Caco-2 (cell line): ENCODE measurements around the gene TMCO6. TPM values are rescaled to one million over a fixed set of nuclear protein-coding genes. Genes with fewer than 3 reads are reported as not detected.
A peak's percentile ranks its signal among the peaks of the same experiment; 100 is the strongest.

Source experiments
- BruUV-seq: library from RNA; stranded (reverse); fragments of 400-500 nt; replicated peaks from 2 replicates; lab custom pipeline; 2021; lab: Mats Ljungman, UMichigan
- CTCF ChIA-PET: fragments of 300-600 bp; sonication (Branson Sonifier 250); formaldehyde crosslinking; loops from one replicate; lab custom pipeline; 2022; ENCODE audit warnings: antibody characterized with exemption; lab: Charles Lee
- POLR2A ChIA-PET: fragments of 300-600 bp; sonication (Branson Sonifier 250); formaldehyde crosslinking; loops from one replicate; lab custom pipeline; 2022; ENCODE audit warnings: antibody characterized with exemption; lab: Charles Lee
- DNase-seq, 2 experiments: peaks; one replicate each; pipeline versions ENCODE4 v3.0.0 to v3.0.0-alpha.2; 2020 to 2022
- H3K27me3 ChIP-seq: replicated peaks from 2 replicates; pipeline ENCODE4 v1.6.0; 2011; ENCODE audit warnings: low read length; ENCODE audit not compliant: control insufficient read depth, insufficient read depth
- H3K36me3 ChIP-seq: 2 replicates; pipeline ENCODE4 v1.5.1; 2011; ENCODE audit warnings: low read length; ENCODE audit not compliant: control insufficient read depth, insufficient read depth
- H3K4me1 ChIP-seq: fragments of 250-450 bp; sonication (Bioruptor Pico); 2 replicates; pipeline ENCODE4 v1.5.1; 2020; ENCODE audit warnings: mild to moderate bottlenecking
- H3K4me3 ChIP-seq: 2 replicates; pipeline ENCODE4 v1.5.1; 2011; ENCODE audit warnings: low read depth, mild to moderate bottlenecking, control low read depth, low read length
- H3K9me3 ChIP-seq: fragments of 250-450 bp; sonication (Bioruptor Pico); 2 replicates; pipeline ENCODE4 v1.5.1; 2020; ENCODE audit warnings: mild to moderate bottlenecking, moderate library complexity
- H3K27ac Mint-ChIP-seq: one replicate; pipeline ENCODE4 v1.8.0; 2022; ENCODE audit warnings: mixed read lengths; ENCODE audit not compliant: unreplicated experiment
- H3K27me3 Mint-ChIP-seq: one replicate; pipeline ENCODE4 v1.8.0; 2022; ENCODE audit warnings: mixed read lengths; ENCODE audit not compliant: insufficient read depth, unreplicated experiment
- H3K36me3 Mint-ChIP-seq: one replicate; pipeline ENCODE4 v1.8.0; 2022; ENCODE audit warnings: mild to moderate bottlenecking, mixed read lengths; ENCODE audit not compliant: insufficient read depth, unreplicated experiment
- H3K4me1 Mint-ChIP-seq: one replicate; pipeline ENCODE4 v1.8.0; 2022; ENCODE audit warnings: low read depth, mixed read lengths; ENCODE audit not compliant: unreplicated experiment
- H3K4me3 Mint-ChIP-seq: one replicate; pipeline ENCODE4 v1.8.0; 2022; ENCODE audit warnings: mild to moderate bottlenecking, moderate library complexity, mixed read lengths; ENCODE audit not compliant: unreplicated experiment
- H3K9me3 Mint-ChIP-seq: one replicate; pipeline ENCODE4 v1.8.0; 2022; ENCODE audit warnings: mixed read lengths; ENCODE audit not compliant: unreplicated experiment
- intact Hi-C: fragments of 100-400 bp; cut with micrococcal nuclease; formaldehyde crosslinking; loops from one replicate; pipeline ENCODE4 v1.10.0; 2022; ENCODE audit not compliant: unreplicated experiment
- total RNA-seq: library from RNA; stranded (reverse); gene quantifications from 2 replicates; pipeline ENCODE4 v1.2.3, GENCODE V29; 2022
- TF ChIP-seq, protein P1 (sequence below), 2 experiments: fragments of 200-600 bp in 1 of 2; IDR thresholded peaks; 1 replicate in 1 of 2; 2 replicates in 1 of 2; pipeline versions ENCODE4 v1.5.1 to v1.8.0; 2011 to 2022; ENCODE audit warnings: antibody characterized with exemption in 1 of 2, control low read depth in 1 of 2, inconsistent platforms in 1 of 2, low read depth in 1 of 2, low read length in 1 of 2, mild to moderate bottlenecking in 1 of 2, moderate library complexity in 1 of 2; ENCODE audit not compliant: insufficient read depth in 1 of 2, severe bottlenecking in 1 of 2, unreplicated experiment in 1 of 2

Gene TMCO6
- total RNA-seq, 1 experiment from 2014 or later = 37.8 TPM

DNA sequence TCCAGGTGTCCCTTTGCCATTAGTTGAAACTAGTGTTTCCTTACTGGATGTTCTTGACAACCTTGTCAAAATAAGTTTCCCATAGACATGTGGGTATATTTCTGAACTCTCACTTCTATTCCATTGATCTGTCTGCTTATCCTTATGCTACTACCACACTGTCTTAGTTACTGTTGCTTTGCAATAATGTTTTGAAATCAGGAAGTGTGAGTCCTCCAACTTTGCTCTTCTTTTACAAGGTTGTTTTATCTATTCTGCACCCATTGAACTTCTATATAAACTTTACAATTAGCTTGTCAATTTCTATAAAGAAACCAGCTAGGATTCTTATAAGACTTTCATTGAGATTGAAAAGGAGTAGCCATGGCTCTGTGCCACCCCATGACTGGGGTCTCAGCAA is 30.5 kb upstream of the TMCO6 start:
- no peak overlapping the region for H3K27ac Mint-ChIP-seq
- ChIA-PET POLR2A (no interaction called here), CTCF (no interaction called here)

DNA sequence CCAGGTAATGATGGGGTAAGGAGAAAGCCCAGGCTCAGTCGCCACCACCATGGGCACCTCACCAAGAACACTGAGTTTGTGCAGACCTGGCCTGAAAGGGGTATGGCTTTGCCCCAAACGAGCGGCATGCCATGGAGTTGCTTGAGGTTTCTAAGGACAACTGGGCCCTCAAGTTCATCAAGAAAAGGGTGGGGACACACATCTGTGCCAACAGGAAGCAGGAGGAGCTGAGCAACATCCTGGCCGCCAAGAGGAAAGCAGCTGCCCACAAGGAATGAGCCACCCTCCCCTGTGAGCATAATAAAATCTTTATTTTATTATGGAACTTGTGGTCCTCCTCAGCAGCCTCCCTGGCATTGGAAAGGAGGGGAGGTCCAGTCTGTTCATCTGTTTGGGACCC is 30.1 kb upstream of the TMCO6 start:
- intact Hi-C loops = no loop called here
- Histone ChIP-seq H3K9me3 (peaks cover 7% of the 10 kb centered on the region; the same call in 1 of the 2 replicates), H3K4me3 (no peak overlapping the region), H3K27me3 (no peaks in the 10 kb centered on the region), H3K36me3 (no peaks in the 10 kb centered on the region), H3K4me1 (no peaks in the 10 kb centered on the region)
- TF ChIP-seq, protein P1, sequence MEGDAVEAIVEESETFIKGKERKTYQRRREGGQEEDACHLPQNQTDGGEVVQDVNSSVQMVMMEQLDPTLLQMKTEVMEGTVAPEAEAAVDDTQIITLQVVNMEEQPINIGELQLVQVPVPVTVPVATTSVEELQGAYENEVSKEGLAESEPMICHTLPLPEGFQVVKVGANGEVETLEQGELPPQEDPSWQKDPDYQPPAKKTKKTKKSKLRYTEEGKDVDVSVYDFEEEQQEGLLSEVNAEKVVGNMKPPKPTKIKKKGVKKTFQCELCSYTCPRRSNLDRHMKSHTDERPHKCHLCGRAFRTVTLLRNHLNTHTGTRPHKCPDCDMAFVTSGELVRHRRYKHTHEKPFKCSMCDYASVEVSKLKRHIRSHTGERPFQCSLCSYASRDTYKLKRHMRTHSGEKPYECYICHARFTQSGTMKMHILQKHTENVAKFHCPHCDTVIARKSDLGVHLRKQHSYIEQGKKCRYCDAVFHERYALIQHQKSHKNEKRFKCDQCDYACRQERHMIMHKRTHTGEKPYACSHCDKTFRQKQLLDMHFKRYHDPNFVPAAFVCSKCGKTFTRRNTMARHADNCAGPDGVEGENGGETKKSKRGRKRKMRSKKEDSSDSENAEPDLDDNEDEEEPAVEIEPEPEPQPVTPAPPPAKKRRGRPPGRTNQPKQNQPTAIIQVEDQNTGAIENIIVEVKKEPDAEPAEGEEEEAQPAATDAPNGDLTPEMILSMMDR (IDR thresholded peaks at IDR 0.05; ENCODE audit: insufficient read depth in 1 of 2, low read depth in 1 of 2, low read length in 1 of 2, severe bottlenecking in 1 of 2, unreplicated experiment in 1 of 2) = no peak
- H3K27ac Mint-ChIP-seq = no peak overlapping the region
- POLR2A ChIA-PET = no interaction called here
- DNase-seq = no peak
- no TSS peak for BruUV-seq
- H3K27me3 Mint-ChIP-seq = no peaks in the 10 kb centered on the region
- H3K9me3 Mint-ChIP-seq = peaks cover 9% of the 10 kb centered on the region
- no peaks in the 10 kb centered on the region for H3K4me1 Mint-ChIP-seq
- CTCF ChIA-PET = no interaction called here
- no peak overlapping the region for H3K4me3 Mint-ChIP-seq
- H3K36me3 Mint-ChIP-seq = no peaks in the 10 kb centered on the region

More for the DNA sequence above, 30.5 kb upstream of the TMCO6 start:
- peaks cover 7% of the 10 kb centered on the region; the same call in 1 of the 2 replicates for H3K9me3 ChIP-seq
- no peak overlapping the region for H3K4me3 ChIP-seq
- no TSS peak for BruUV-seq
- TF ChIP-seq, protein P1 (IDR thresholded peaks at IDR 0.05; ENCODE audit: insufficient read depth in 1 of 2, low read depth in 1 of 2, low read length in 1 of 2, severe bottlenecking in 1 of 2, unreplicated experiment in 1 of 2) = no peak
- no peaks in the 10 kb centered on the region for H3K36me3 Mint-ChIP-seq
- DNase-seq = no peak
- no peak overlapping the region for H3K4me3 Mint-ChIP-seq
- H3K27me3 ChIP-seq = no peaks in the 10 kb centered on the region
- H3K4me1 ChIP-seq = no peaks in the 10 kb centered on the region
- intact Hi-C loops = no loop called here
- no peaks in the 10 kb centered on the region for H3K27me3 Mint-ChIP-seq
- H3K4me1 Mint-ChIP-seq = no peaks in the 10 kb centered on the region
- no peaks in the 10 kb centered on the region for H3K36me3 ChIP-seq
- peaks cover 9% of the 10 kb centered on the region for H3K9me3 Mint-ChIP-seq

DNA sequence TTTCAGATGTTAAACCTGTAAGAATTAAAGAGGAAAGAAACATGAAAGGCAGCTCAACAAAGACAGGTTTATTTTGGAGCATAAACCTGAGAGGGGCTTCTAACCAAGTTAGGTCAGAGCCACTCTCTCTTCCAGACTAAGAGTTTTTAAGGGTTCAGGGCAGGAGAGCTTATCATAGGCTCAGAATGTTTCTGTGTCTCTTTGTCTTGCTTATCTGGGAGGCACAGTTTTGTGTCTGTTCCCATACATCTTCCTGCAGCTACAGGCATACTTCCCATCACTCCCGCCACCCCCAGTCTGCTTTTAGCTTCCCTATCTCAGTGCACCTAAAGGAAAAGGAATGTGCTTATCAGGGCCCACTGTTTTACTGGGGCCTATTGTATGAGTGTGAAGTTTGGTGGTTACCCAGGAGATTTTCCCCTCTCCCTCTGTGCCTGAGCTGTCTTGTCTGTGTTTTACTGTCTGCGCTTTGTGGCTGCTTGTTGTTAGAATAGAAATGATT is 28.2 kb upstream of the TMCO6 start:
- H3K36me3 Mint-ChIP-seq = no peaks in the 10 kb centered on the region
- no TSS peak for BruUV-seq

More for the DNA sequence above, 28.2 kb upstream of the TMCO6 start:
- no peaks in the 10 kb centered on the region for H3K27me3 Mint-ChIP-seq
- peak; percentile 44 to 50 for DNase-seq
- TF ChIP-seq, protein P1 (IDR thresholded peaks at IDR 0.05; ENCODE audit: insufficient read depth in 1 of 2, low read depth in 1 of 2, low read length in 1 of 2, severe bottlenecking in 1 of 2, unreplicated experiment in 1 of 2) = no peak
- H3K4me1 ChIP-seq = no peaks in the 10 kb centered on the region
- peaks cover 7% of the 10 kb centered on the region; the same call in 1 of the 2 replicates for H3K9me3 ChIP-seq
- peaks cover 9% of the 10 kb centered on the region for H3K9me3 Mint-ChIP-seq
- no peaks in the 10 kb centered on the region for H3K4me1 Mint-ChIP-seq
- H3K36me3 ChIP-seq = no peaks in the 10 kb centered on the region
- no peak overlapping the region for H3K4me3 ChIP-seq
- H3K27ac Mint-ChIP-seq = peak overlapping the region; percentile 63
- H3K4me3 Mint-ChIP-seq = no peak overlapping the region
- CTCF ChIA-PET = interaction anchor here (0.6 kb wide), 1 partner anchor 23 kb away, joined by 4 read pairs; no protein-coding TSS in a partner anchor
- intact Hi-C loops = loop anchor here (2.0 kb wide), 1 partner anchor 28 kb away; the partner anchor contains the start of gene TMCO6
- POLR2A ChIA-PET = interaction anchor here (0.6 kb wide), 1 partner anchor 47 kb away, joined by 5 read pairs; no protein-coding TSS in a partner anchor
- H3K27me3 ChIP-seq = no peaks in the 10 kb centered on the region
